GM12878 (cell line): ENCODE measurements around the gene IGFALS. TPM values are rescaled to one million over a fixed set of nuclear protein-coding genes. Genes with fewer than 3 reads are reported as not detected.

Experiments
- ATAC-seq: fragments of 200-7000 bp; cut with Tn5 transposase; 3 replicates; pipeline ENCODE4 v1.9.1; 2020; ENCODE audit warnings: mild to moderate bottlenecking, moderate library complexity
- BruUV-seq: library from RNA; stranded (reverse); fragments of 400-500 nt; replicated peaks from 2 replicates; lab custom pipeline; 2021; lab: Mats Ljungman, UMichigan
- CTCF ChIA-PET: fragments of 300-600 bp; sonication (Branson Sonifier 250); formaldehyde crosslinking; extraction: SDS; loops from one replicate; lab custom pipeline; 2021; ENCODE audit warnings: inconsistent platforms; lab: Yijun Ruan, JAX
- POLR2A ChIA-PET: fragments of 350-600 bp; formaldehyde crosslinking; extraction: SDS; loops from one replicate; lab custom pipeline; 2021; ENCODE audit warnings: inconsistent platforms; lab: Charles Lee
- RAD21 ChIA-PET: fragments of 300-600 bp; sonication (Branson Sonifier 250); formaldehyde crosslinking; loops from one replicate; lab custom pipeline; 2023; ENCODE audit warnings: antibody characterized with exemption; ENCODE audit not compliant: unreplicated experiment; lab: Charles Lee
- SMC1A ChIA-PET: fragments of 300-600 bp; sonication (Branson Sonifier 250); formaldehyde crosslinking; loops from one replicate; lab custom pipeline; 2023; ENCODE audit not compliant: unreplicated experiment, uncharacterized antibody; lab: Charles Lee
- DNase-seq: peaks from one replicate; pipeline ENCODE4 v3.0.0-alpha.2; 2011; ENCODE audit warnings: low read depth, low spot score
- FAIRE-seq: peaks from 3 replicates; lab custom pipeline; 2011; peaks lifted over from hg19 to GRCh38; lab: Jason Lieb, UNC
- H2AFZ ChIP-seq: 2 replicates; pipeline ENCODE4 v1.6.0; 2011; ENCODE audit warnings: low read depth, low read length, control low read depth; ENCODE audit not compliant: control insufficient read depth
- H3K27ac ChIP-seq: 2 replicates; pipeline ENCODE4 v1.5.1; 2011; ENCODE audit warnings: control low read depth; ENCODE audit not compliant: control insufficient read depth, insufficient read depth
- H3K27me3 ChIP-seq, 2 experiments: replicated peaks in 1 of 2; 2 replicates each; pipeline versions ENCODE4 v1.6.0 to v1.6.1; 2011; ENCODE audit warnings: low read length in 1 of 2; ENCODE audit not compliant: control insufficient read depth in 2 of 2, insufficient read depth in 2 of 2
- H3K36me3 ChIP-seq, 2 experiments: 2 replicates each; pipeline ENCODE4 v1.5.1; 2011; ENCODE audit warnings: low read length in 1 of 2; ENCODE audit not compliant: control insufficient read depth in 2 of 2, insufficient read depth in 2 of 2
- H3K4me1 ChIP-seq: 2 replicates; pipeline ENCODE4 v1.6.1; 2011; ENCODE audit warnings: mild to moderate bottlenecking, low read length, moderate library complexity, mixed read lengths; ENCODE audit not compliant: control insufficient read depth, insufficient read depth
- H3K4me2 ChIP-seq: 2 replicates; pipeline ENCODE4 v1.6.0; 2011; ENCODE audit warnings: control low read depth; ENCODE audit not compliant: control insufficient read depth, insufficient read depth
- H3K4me3 ChIP-seq: fragments of 200-600 bp; sonication (generic); 2 replicates; pipeline ENCODE4 v1.5.1; 2016
- H3K79me2 ChIP-seq: 2 replicates; pipeline ENCODE4 v1.6.0; 2011; ENCODE audit warnings: low read length; ENCODE audit not compliant: control insufficient read depth, insufficient read depth
- H3K9ac ChIP-seq: 2 replicates; pipeline ENCODE4 v1.8.0; 2011; ENCODE audit warnings: low read length, control low read depth, mixed read lengths; ENCODE audit not compliant: control insufficient read depth, insufficient read depth
- H3K9me3 ChIP-seq: replicated peaks from 3 replicates; pipeline ENCODE4 v1.5.1; 2011; ENCODE audit warnings: mild to moderate bottlenecking, low read length; ENCODE audit not compliant: control insufficient read depth, insufficient read depth
- H4K20me1 ChIP-seq: 2 replicates; pipeline ENCODE4 v1.6.0; 2011; ENCODE audit not compliant: control insufficient read depth, insufficient read depth
- CREB1 ChIP-seq: IDR thresholded peaks from 2 replicates; pipeline ENCODE4 v1.6.1; 2012; ENCODE audit warnings: low read depth, mild to moderate bottlenecking, inconsistent platforms
- MYC ChIP-seq: IDR thresholded peaks from 2 replicates; pipeline ENCODE4 v1.6.1; 2011; ENCODE audit warnings: mild to moderate bottlenecking, low read length, moderate library complexity, inconsistent platforms; ENCODE audit not compliant: insufficient read depth, insufficient replicate concordance, insufficient read length, severe bottlenecking
- NFXL1 ChIP-seq: fragments of 450-650 bp; IDR thresholded peaks from 2 replicates; pipeline ENCODE4 v1.6.1; 2017; ENCODE audit warnings: antibody characterized with exemption, mild to moderate bottlenecking, borderline replicate concordance
- NR2F1 ChIP-seq: fragments of 450-650 bp; conservative IDR thresholded peaks from 2 replicates; pipeline ENCODE4 v1.6.1; 2017; ENCODE audit warnings: mild to moderate bottlenecking
- ZNF384 ChIP-seq: IDR thresholded peaks from 2 replicates; pipeline ENCODE4 v1.6.1; 2012; ENCODE audit warnings: low read depth, mild to moderate bottlenecking, low read length, improper control_type of control experiment, borderline replicate concordance
- WGBS: methylation state at CpG from one replicate; pipeline ENCODE4 v1.1.6; 2016; ENCODE audit warnings: low lambda C conversion rate; ENCODE audit not compliant: insufficient replicate concordance, insufficient coverage; ENCODE audit errors: missing lambda C conversion rate; 5-methylcytosine and 5-hydroxymethylcytosine counted together
- in situ Hi-C: fragments of 300-500 bp; cut with MboI; formaldehyde crosslinking; loops from 9 replicates; pipeline ENCODE4 v1.14.3; 2018; ENCODE audit warnings: mixed read lengths
- intact Hi-C: fragments of 100-400 bp; cut with micrococcal nuclease; formaldehyde crosslinking; loops from one replicate; pipeline ENCODE4 v1.14.2; 2022; ENCODE audit not compliant: unreplicated experiment
- polyA plus RNA-seq, 11 experiments: library from polyadenylated mRNA; depleted of rRNA in 4 of 11; unstranded in 6 of 11; stranded (reverse) in 5 of 11; fragments of >200 nt; fragmentation: Nextera tagmentation in 4 of 11; fragmentation: Illumina TruSeq in 1 of 11; extraction: Ambion mirVana in 4 of 11; extraction: Trizol in 1 of 11; gene quantifications; 1 replicate in 1 of 11; 2 replicates in 10 of 11; pipeline versions ENCODE4 v1.2.1 to v1.2.3, GENCODE V29; 2011 to 2016; ENCODE audit warnings: inconsistent platforms in 2 of 11, missing spikeins in 2 of 11, low read depth in 1 of 11
- total RNA-seq, 4 experiments: library from RNA; depleted of rRNA in 3 of 4; stranded (reverse); fragments of >200 nt in 3 of 4; fragmentation: Illumina TruSeq in 1 of 4; extraction: Trizol in 1 of 4; gene quantifications; 2 replicates each; pipeline versions ENCODE4 v1.2.1 to v1.2.3, GENCODE V29; 2013 to 2021
- TF ChIP-seq, protein P1 (sequence below): fragments of 450-650 bp; formaldehyde crosslinking; IDR thresholded peaks from 2 replicates; pipeline ENCODE4 v1.4.0; 2022; ENCODE audit warnings: mild to moderate bottlenecking, moderate library complexity
- TF ChIP-seq, protein P2 (sequence below): fragments of 450-650 bp; IDR thresholded peaks from 2 replicates; pipeline ENCODE4 v1.6.1; 2017; ENCODE audit warnings: mild to moderate bottlenecking, moderate library complexity

Gene IGFALS
- total and polyA plus RNA-seq, 10 of the 15 experiments (the other 5 are each of a cell fraction or from before 2014, with no cell fraction given): 0.04 to 0.11 TPM; not detected in 8

DNA sequence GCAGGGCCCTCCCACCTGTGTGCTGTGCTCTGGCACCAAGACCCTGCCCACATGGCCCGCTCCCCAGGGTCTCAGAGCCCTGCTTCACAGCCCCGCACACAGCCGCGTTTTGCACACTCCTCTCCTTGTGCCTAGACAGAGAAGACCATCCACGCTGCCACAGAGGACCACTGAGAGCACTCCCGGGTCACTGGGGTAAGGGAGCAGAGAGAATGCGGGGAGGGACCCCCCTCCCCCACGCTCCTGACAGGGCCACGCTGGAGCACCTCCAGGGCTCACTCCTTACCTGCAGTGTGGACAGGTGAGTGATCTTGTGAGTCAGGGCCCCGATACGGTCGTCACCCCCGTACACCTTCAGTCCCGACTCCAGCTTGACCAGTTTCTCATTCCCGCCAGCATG is 26.1 kb upstream of the IGFALS start:
- BruUV-seq: no TSS peak
- RAD21 ChIA-PET: no interaction called here
- no peaks in the 10 kb centered on the region; a peak in 2 of 4 replicates for H3K36me3 ChIP-seq
- FAIRE-seq: no peak
- no peak for ATAC-seq
- intact Hi-C loops (no loop called here), in situ Hi-C loops (no loop called here)
- SMC1A ChIA-PET: no interaction called here
- H3K9ac ChIP-seq: no peak overlapping the region
- whole genome bisulfite sequencing: 90% methylated on average over 15 of the region's 15 CpGs
- CTCF ChIA-PET: no interaction called here
- H3K27ac ChIP-seq: no peak overlapping the region
- no peaks in the 10 kb centered on the region for H4K20me1 ChIP-seq
- no peaks in the 10 kb centered on the region for H3K79me2 ChIP-seq
- no peak for DNase-seq
- no peaks in the 10 kb centered on the region for H3K9me3 ChIP-seq
- no peak for TF ChIP-seq ZNF384
- TF ChIP-seq CREB1: no peak
- TF ChIP-seq MYC: no peak
- no peak overlapping the region for H3K4me3 ChIP-seq
- H2AFZ ChIP-seq: no peak overlapping the region
- H3K4me1 ChIP-seq: no peaks in the 10 kb centered on the region
- H3K27me3 ChIP-seq: no peaks in the 10 kb centered on the region
- no peak overlapping the region for H3K4me2 ChIP-seq
- POLR2A ChIA-PET: no interaction called here

DNA sequence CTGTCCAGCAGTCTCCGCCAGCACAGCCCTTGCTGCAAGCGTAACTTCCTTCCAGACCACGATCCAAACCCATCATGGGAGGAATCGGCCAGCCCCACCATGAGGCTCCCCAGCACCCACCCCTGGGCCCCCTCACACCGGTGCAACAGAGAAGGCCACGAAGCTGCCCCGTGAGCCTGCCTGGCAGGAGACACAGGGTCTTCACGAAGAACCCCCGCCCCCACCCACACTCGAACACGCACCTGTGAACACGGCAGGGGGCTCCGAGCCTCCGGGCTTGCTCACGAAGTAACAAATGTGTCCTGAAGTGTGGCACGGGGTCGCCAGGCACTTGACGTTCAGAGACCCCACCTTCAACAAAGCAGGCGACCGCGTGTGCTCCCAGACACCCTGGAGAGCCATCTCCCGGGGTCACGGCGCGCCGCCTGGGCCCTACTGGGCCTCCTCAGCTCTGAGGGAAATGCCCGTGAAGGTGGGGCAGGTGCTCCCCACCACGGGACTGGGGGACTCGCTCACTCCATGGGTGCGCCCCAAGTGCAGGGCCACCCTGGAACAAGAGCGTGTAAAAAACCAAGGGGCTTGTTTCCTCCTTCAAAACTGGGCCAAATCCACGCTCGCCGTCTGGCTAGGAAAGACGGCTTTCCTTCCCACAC is 25.5 kb upstream of the IGFALS start:
- in situ Hi-C loops: no loop called here
- H3K79me2 ChIP-seq: no peaks in the 10 kb centered on the region
- ChIA-PET SMC1A (no interaction called here), RAD21 (no interaction called here), POLR2A (no interaction called here), CTCF (no interaction called here)
- H3K9me3 ChIP-seq: no peaks in the 10 kb centered on the region
- no peak overlapping the region for H2AFZ ChIP-seq
- intact Hi-C loops: no loop called here
- no peaks in the 10 kb centered on the region for H3K27me3 ChIP-seq
- H3K4me3 ChIP-seq: no peak overlapping the region
- H4K20me1 ChIP-seq: no peaks in the 10 kb centered on the region
- no peak overlapping the region for H3K27ac ChIP-seq
- no TSS peak for BruUV-seq
- no peak overlapping the region for H3K9ac ChIP-seq
- H3K36me3 ChIP-seq: no peaks in the 10 kb centered on the region; a peak in 2 of 4 replicates
- H3K4me2 ChIP-seq: no peak overlapping the region
- H3K4me1 ChIP-seq: no peaks in the 10 kb centered on the region
- FAIRE-seq (no peak), DNase-seq (no peak), ATAC-seq (no peak)
- WGBS: 95% methylated on average over 33 of the region's 35 CpGs
- TF ChIP-seq, protein P1, sequence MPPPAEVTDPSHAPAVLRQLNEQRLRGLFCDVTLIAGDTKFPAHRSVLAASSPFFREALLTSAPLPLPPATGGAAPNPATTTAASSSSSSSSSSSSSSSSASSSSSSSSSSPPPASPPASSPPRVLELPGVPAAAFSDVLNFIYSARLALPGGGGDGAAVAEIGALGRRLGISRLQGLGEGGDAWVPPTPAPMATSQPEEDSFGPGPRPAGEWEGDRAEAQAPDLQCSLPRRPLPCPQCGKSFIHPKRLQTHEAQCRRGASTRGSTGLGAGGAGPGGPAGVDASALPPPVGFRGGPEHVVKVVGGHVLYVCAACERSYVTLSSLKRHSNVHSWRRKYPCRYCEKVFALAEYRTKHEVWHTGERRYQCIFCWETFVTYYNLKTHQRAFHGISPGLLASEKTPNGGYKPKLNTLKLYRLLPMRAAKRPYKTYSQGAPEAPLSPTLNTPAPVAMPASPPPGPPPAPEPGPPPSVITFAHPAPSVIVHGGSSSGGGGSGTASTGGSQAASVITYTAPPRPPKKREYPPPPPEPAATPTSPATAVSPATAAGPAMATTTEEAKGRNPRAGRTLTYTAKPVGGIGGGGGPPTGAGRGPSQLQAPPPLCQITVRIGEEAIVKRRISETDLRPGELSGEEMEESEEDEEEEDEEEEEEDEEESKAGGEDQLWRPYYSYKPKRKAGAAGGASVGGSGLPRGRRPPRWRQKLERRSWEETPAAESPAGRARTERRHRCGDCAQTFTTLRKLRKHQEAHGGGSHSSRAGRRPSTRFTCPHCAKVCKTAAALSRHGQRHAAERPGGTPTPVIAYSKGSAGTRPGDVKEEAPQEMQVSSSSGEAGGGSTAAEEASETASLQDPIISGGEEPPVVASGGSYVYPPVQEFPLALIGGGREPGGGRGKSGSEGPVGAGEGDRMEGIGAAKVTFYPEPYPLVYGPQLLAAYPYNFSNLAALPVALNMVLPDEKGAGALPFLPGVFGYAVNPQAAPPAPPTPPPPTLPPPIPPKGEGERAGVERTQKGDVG (CRISPR knock-in tag): no peak
- no peak for TF ChIP-seq NFXL1
- TF ChIP-seq NR2F1: no peak
- TF ChIP-seq, protein P2, sequence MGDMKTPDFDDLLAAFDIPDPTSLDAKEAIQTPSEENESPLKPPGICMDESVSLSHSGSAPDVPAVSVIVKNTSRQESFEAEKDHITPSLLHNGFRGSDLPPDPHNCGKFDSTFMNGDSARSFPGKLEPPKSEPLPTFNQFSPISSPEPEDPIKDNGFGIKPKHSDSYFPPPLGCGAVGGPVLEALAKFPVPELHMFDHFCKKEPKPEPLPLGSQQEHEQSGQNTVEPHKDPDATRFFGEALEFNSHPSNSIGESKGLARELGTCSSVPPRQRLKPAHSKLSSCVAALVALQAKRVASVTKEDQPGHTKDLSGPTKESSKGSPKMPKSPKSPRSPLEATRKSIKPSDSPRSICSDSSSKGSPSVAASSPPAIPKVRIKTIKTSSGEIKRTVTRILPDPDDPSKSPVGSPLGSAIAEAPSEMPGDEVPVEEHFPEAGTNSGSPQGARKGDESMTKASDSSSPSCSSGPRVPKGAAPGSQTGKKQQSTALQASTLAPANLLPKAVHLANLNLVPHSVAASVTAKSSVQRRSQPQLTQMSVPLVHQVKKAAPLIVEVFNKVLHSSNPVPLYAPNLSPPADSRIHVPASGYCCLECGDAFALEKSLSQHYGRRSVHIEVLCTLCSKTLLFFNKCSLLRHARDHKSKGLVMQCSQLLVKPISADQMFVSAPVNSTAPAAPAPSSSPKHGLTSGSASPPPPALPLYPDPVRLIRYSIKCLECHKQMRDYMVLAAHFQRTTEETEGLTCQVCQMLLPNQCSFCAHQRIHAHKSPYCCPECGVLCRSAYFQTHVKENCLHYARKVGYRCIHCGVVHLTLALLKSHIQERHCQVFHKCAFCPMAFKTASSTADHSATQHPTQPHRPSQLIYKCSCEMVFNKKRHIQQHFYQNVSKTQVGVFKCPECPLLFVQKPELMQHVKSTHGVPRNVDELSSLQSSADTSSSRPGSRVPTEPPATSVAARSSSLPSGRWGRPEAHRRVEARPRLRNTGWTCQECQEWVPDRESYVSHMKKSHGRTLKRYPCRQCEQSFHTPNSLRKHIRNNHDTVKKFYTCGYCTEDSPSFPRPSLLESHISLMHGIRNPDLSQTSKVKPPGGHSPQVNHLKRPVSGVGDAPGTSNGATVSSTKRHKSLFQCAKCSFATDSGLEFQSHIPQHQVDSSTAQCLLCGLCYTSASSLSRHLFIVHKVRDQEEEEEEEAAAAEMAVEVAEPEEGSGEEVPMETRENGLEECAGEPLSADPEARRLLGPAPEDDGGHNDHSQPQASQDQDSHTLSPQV: no peak
